Adrenal gland (tissue), 5 donors: ENCODE measurements around the gene SLC36A1.

ENCODE experiments used
- CTCF ChIP-seq, 6 experiments: fragments of 450-650 bp in 4 of 6; fragments of 200-600 bp in 2 of 6; sonication (generic) in 1 of 6; IDR thresholded peaks; 1 replicate in 5 of 6; 2 replicates in 1 of 6; pipeline versions ENCODE4 v1.5.1 to v1.8.0; 2016 to 2021; ENCODE audit warnings: antibody characterized with exemption in 6 of 6, mild to moderate bottlenecking in 2 of 6, moderate library complexity in 1 of 6
- POLR2A ChIP-seq, 2 donors: fragments of 450-650 bp; IDR thresholded peaks; one replicate each; pipeline ENCODE4 v1.6.1; 2017; ENCODE audit warnings: antibody characterized with exemption in 2 of 2, mild to moderate bottlenecking in 2 of 2, moderate library complexity in 1 of 2
- donor health status: DM: no; HTN: no; CAD: no.

DNA sequence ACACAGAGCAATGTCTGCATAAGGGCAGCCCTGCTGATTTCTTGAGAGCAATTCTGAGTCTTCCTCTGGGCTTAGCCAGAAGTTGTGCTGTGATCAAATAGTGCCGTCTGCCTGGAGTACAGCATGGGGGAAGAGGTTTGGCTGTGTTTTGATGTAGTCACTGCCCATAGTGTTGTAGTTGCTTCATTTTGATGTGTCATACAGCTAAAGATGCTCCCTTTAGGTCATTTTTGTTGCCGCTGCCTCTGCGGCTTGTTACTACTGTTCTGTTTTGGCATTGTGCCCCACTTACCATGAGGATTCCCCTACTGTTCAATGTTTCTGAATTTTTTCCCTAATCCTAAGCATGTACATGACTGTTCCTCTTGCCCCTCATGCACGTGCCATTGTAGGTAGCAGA is 23.0 kb downstream of the SLC36A1 start:
- no peak for TF ChIP-seq CTCF (IDR thresholded peaks at IDR 0.05)
- TF ChIP-seq POLR2A (IDR thresholded peaks at IDR 0.05), result no peak
